GM12878 (cell line): ENCODE measurements around the gene CDHR2. TPM values are rescaled to one million over a fixed set of nuclear protein-coding genes. Genes with fewer than 3 reads are reported as not detected.

ENCODE experiments used
- ATAC-seq: fragments of 200-7000 bp; cut with Tn5 transposase; 3 replicates; pipeline ENCODE4 v1.9.1; 2020; ENCODE audit warnings: mild to moderate bottlenecking, moderate library complexity
- BruUV-seq: library from RNA; stranded (reverse); fragments of 400-500 nt; replicated peaks from 2 replicates; lab custom pipeline; 2021; lab: Mats Ljungman, UMichigan
- CTCF ChIA-PET: fragments of 300-600 bp; sonication (Branson Sonifier 250); formaldehyde crosslinking; extraction: SDS; loops from one replicate; lab custom pipeline; 2021; ENCODE audit warnings: inconsistent platforms; lab: Yijun Ruan, JAX
- POLR2A ChIA-PET: fragments of 350-600 bp; formaldehyde crosslinking; extraction: SDS; loops from one replicate; lab custom pipeline; 2021; ENCODE audit warnings: inconsistent platforms; lab: Charles Lee
- RAD21 ChIA-PET: fragments of 300-600 bp; sonication (Branson Sonifier 250); formaldehyde crosslinking; loops from one replicate; lab custom pipeline; 2023; ENCODE audit warnings: antibody characterized with exemption; ENCODE audit not compliant: unreplicated experiment; lab: Charles Lee
- SMC1A ChIA-PET: fragments of 300-600 bp; sonication (Branson Sonifier 250); formaldehyde crosslinking; loops from one replicate; lab custom pipeline; 2023; ENCODE audit not compliant: unreplicated experiment, uncharacterized antibody; lab: Charles Lee
- DNase-seq: peaks from one replicate; pipeline ENCODE4 v3.0.0-alpha.2; 2011; ENCODE audit warnings: low read depth, low spot score
- FAIRE-seq: peaks from 3 replicates; lab custom pipeline; 2011; peaks lifted over from hg19 to GRCh38; lab: Jason Lieb, UNC
- H2AFZ ChIP-seq: 2 replicates; pipeline ENCODE4 v1.6.0; 2011; ENCODE audit warnings: low read depth, low read length, control low read depth; ENCODE audit not compliant: control insufficient read depth
- H3K27ac ChIP-seq: 2 replicates; pipeline ENCODE4 v1.5.1; 2011; ENCODE audit warnings: control low read depth; ENCODE audit not compliant: control insufficient read depth, insufficient read depth
- H3K27me3 ChIP-seq, 2 experiments: replicated peaks in 1 of 2; 2 replicates each; pipeline versions ENCODE4 v1.6.0 to v1.6.1; 2011; ENCODE audit warnings: low read length in 1 of 2; ENCODE audit not compliant: control insufficient read depth in 2 of 2, insufficient read depth in 2 of 2
- H3K36me3 ChIP-seq, 2 experiments: 2 replicates each; pipeline ENCODE4 v1.5.1; 2011; ENCODE audit warnings: low read length in 1 of 2; ENCODE audit not compliant: control insufficient read depth in 2 of 2, insufficient read depth in 2 of 2
- H3K4me1 ChIP-seq: 2 replicates; pipeline ENCODE4 v1.6.1; 2011; ENCODE audit warnings: mild to moderate bottlenecking, low read length, moderate library complexity, mixed read lengths; ENCODE audit not compliant: control insufficient read depth, insufficient read depth
- H3K4me2 ChIP-seq: 2 replicates; pipeline ENCODE4 v1.6.0; 2011; ENCODE audit warnings: control low read depth; ENCODE audit not compliant: control insufficient read depth, insufficient read depth
- H3K4me3 ChIP-seq: fragments of 200-600 bp; sonication (generic); 2 replicates; pipeline ENCODE4 v1.5.1; 2016
- H3K79me2 ChIP-seq: 2 replicates; pipeline ENCODE4 v1.6.0; 2011; ENCODE audit warnings: low read length; ENCODE audit not compliant: control insufficient read depth, insufficient read depth
- H3K9ac ChIP-seq: 2 replicates; pipeline ENCODE4 v1.8.0; 2011; ENCODE audit warnings: low read length, control low read depth, mixed read lengths; ENCODE audit not compliant: control insufficient read depth, insufficient read depth
- H3K9me3 ChIP-seq: replicated peaks from 3 replicates; pipeline ENCODE4 v1.5.1; 2011; ENCODE audit warnings: mild to moderate bottlenecking, low read length; ENCODE audit not compliant: control insufficient read depth, insufficient read depth
- H4K20me1 ChIP-seq: 2 replicates; pipeline ENCODE4 v1.6.0; 2011; ENCODE audit not compliant: control insufficient read depth, insufficient read depth
- EP300 ChIP-seq, 2 experiments: fragments of 150-350 bp in 1 of 2; IDR thresholded peaks; 2 replicates each; pipeline ENCODE4 v1.6.1; 2011 to 2012; ENCODE audit warnings: low read depth in 2 of 2, low read length in 2 of 2, borderline replicate concordance in 1 of 2, improper control_type of control experiment in 1 of 2, inconsistent platforms in 1 of 2; ENCODE audit not compliant: control insufficient read depth in 1 of 2
- ESRRA ChIP-seq: IDR thresholded peaks from 2 replicates; pipeline ENCODE4 v1.6.1; 2012; ENCODE audit warnings: mild to moderate bottlenecking, low read length, improper control_type of control experiment
- HDAC2 ChIP-seq: fragments of 200-600 bp; sonication (generic); IDR thresholded peaks from 2 replicates; pipeline ENCODE4 v1.6.1; 2017
- HSF1 ChIP-seq: fragments of 150-350 bp; IDR thresholded peaks from 2 replicates; pipeline ENCODE4 v1.6.1; 2014; ENCODE audit warnings: mild to moderate bottlenecking, low read depth, low read length
- MTA2 ChIP-seq: fragments of 450-650 bp; IDR thresholded peaks from 2 replicates; pipeline ENCODE4 v1.6.1; 2016; ENCODE audit warnings: low read depth, mild to moderate bottlenecking, moderate library complexity
- RFX5 ChIP-seq: IDR thresholded peaks from 2 replicates; pipeline ENCODE4 v1.6.1; 2011; ENCODE audit warnings: low read depth, low read length, improper control_type of control experiment
- SMAD1 ChIP-seq: fragments of 450-650 bp; IDR thresholded peaks from 2 replicates; pipeline ENCODE4 v1.6.1; 2018; ENCODE audit warnings: mild to moderate bottlenecking, low read depth; ENCODE audit not compliant: partially characterized antibody
- YY1 ChIP-seq: IDR thresholded peaks from 2 replicates; pipeline ENCODE4 v1.6.1; 2011; ENCODE audit warnings: low read depth, mild to moderate bottlenecking, low read length
- ZBED1 ChIP-seq: IDR thresholded peaks from 2 replicates; pipeline ENCODE4 v1.6.1; 2016; ENCODE audit warnings: borderline replicate concordance
- ZBTB33 ChIP-seq: fragments of 450-650 bp; IDR thresholded peaks from 2 replicates; pipeline ENCODE4 v1.6.1; 2017; ENCODE audit warnings: mild to moderate bottlenecking
- ZBTB4 ChIP-seq: fragments of 450-650 bp; formaldehyde crosslinking; IDR thresholded peaks from 2 replicates; pipeline ENCODE4 v1.4.0; 2022; ENCODE audit warnings: mild to moderate bottlenecking, moderate library complexity
- WGBS: methylation state at CpG from one replicate; pipeline ENCODE4 v1.1.6; 2016; ENCODE audit warnings: low lambda C conversion rate; ENCODE audit not compliant: insufficient replicate concordance, insufficient coverage; ENCODE audit errors: missing lambda C conversion rate; 5-methylcytosine and 5-hydroxymethylcytosine counted together
- in situ Hi-C: fragments of 300-500 bp; cut with MboI; formaldehyde crosslinking; loops from 9 replicates; pipeline ENCODE4 v1.14.3; 2018; ENCODE audit warnings: mixed read lengths
- intact Hi-C: fragments of 100-400 bp; cut with micrococcal nuclease; formaldehyde crosslinking; loops from one replicate; pipeline ENCODE4 v1.14.2; 2022; ENCODE audit not compliant: unreplicated experiment
- polyA plus RNA-seq, 11 experiments: library from polyadenylated mRNA; depleted of rRNA in 4 of 11; unstranded in 6 of 11; stranded (reverse) in 5 of 11; fragments of >200 nt; fragmentation: Nextera tagmentation in 4 of 11; fragmentation: Illumina TruSeq in 1 of 11; extraction: Ambion mirVana in 4 of 11; extraction: Trizol in 1 of 11; gene quantifications; 1 replicate in 1 of 11; 2 replicates in 10 of 11; pipeline versions ENCODE4 v1.2.1 to v1.2.3, GENCODE V29; 2011 to 2016; ENCODE audit warnings: inconsistent platforms in 2 of 11, missing spikeins in 2 of 11, low read depth in 1 of 11
- total RNA-seq, 4 experiments: library from RNA; depleted of rRNA in 3 of 4; stranded (reverse); fragments of >200 nt in 3 of 4; fragmentation: Illumina TruSeq in 1 of 4; extraction: Trizol in 1 of 4; gene quantifications; 2 replicates each; pipeline versions ENCODE4 v1.2.1 to v1.2.3, GENCODE V29; 2013 to 2021

The CDHR2 gene
- total and polyA plus RNA-seq, 10 of the 15 experiments (the other 5 are each of a cell fraction or from before 2014, with no cell fraction given), result 0.03 to 0.46 (median 0.06) TPM; not detected in 5

GRCh38 chr5:176521286-176521685, 27.9 kb upstream of the CDHR2 start:
- H3K79me2 ChIP-seq, result no peaks in the 10 kb centered on the region
- CTCF ChIA-PET, result no interaction called here
- intact Hi-C loops, result no loop called here
- H2AFZ ChIP-seq, result no peak overlapping the region
- H3K9me3 ChIP-seq, result no peaks in the 10 kb centered on the region
- no peak overlapping the region for H3K4me3 ChIP-seq
- TF ChIP-seq RFX5 (no peak), ZBED1 (no peak)
- no peaks in the 10 kb centered on the region for H4K20me1 ChIP-seq
- no peak overlapping the region for H3K9ac ChIP-seq
- H3K4me1 ChIP-seq, result no peaks in the 10 kb centered on the region; the same call in 1 of the 2 replicates
- H3K27ac ChIP-seq, result no peak overlapping the region
- SMC1A ChIA-PET, result no interaction called here
- ATAC-seq, result no peak
- no peak for FAIRE-seq
- no peak overlapping the region for H3K4me2 ChIP-seq
- H3K27me3 ChIP-seq, result no peaks in the 10 kb centered on the region
- in situ Hi-C loops, result no loop called here
- BruUV-seq, result no TSS peak
- RAD21 ChIA-PET, result no interaction called here
- DNase-seq, result no peak
- POLR2A ChIA-PET, result no interaction called here
- WGBS, result 53% methylated on average over 7 of the region's 7 CpGs
- H3K36me3 ChIP-seq, result no peaks in the 10 kb centered on the region

GRCh38 chr5:176521699-176522263, 27.4 kb upstream of the CDHR2 start:
- Histone ChIP-seq H4K20me1 (no peaks in the 10 kb centered on the region), H3K4me1 (no peaks in the 10 kb centered on the region; the same call in 1 of the 2 replicates), H3K27me3 (no peaks in the 10 kb centered on the region), H3K4me2 (no peak overlapping the region), H3K9ac (no peak overlapping the region), H3K4me3 (no peak overlapping the region), H3K27ac (no peak overlapping the region), H3K79me2 (no peaks in the 10 kb centered on the region), H3K9me3 (no peaks in the 10 kb centered on the region), H3K36me3 (no peaks in the 10 kb centered on the region), H2AFZ (no peak overlapping the region)
- WGBS, result 49% methylated on average over 10 of the region's 10 CpGs
- ChIA-PET SMC1A (no interaction called here), RAD21 (no interaction called here), CTCF (no interaction called here), POLR2A (no interaction called here)
- intact Hi-C loops (no loop called here), in situ Hi-C loops (no loop called here)
- ATAC-seq (no peak), DNase-seq (no peak), FAIRE-seq (no peak)
- BruUV-seq, result no TSS peak
- TF ChIP-seq HSF1 (no peak), HDAC2 (no peak), ZBTB4 (CRISPR knock-in tag) (no peak), ESRRA (no peak), EP300 (IDR thresholded peaks at IDR 0.05; ENCODE audit: borderline replicate concordance in 1 of 2, control insufficient read depth in 1 of 2, low read depth in 2 of 2, low read length in 2 of 2) (no peak), SMAD1 (no peak), YY1 (no peak), ZBTB33 (no peak), MTA2 (no peak)
